Measurements from ENCODE around the gene MTHFD1L. TPM values are rescaled to one million over a fixed set of nuclear protein-coding genes. Genes with fewer than 3 reads are reported as not detected.
A peak's percentile ranks its signal among the peaks of the same experiment; 100 is the strongest.
"Not testable (repeated sequence)": the region's sequence is repeated elsewhere in the genome, so short reads cannot be mapped to it uniquely, and the experiment has no call there.

MTHFD1L gene
- total RNA-seq, 1 donor from 2014 or later, result 107 TPM

GRCh38 chr6:150846641-150847040 is 18.9 kb upstream of the MTHFD1L start:
- Histone ChIP-seq H3K9me3 (ENCODE audit: insufficient read depth, low read depth, low read length) (no peaks in the 10 kb centered on the region), H4K20me1 (ENCODE audit: insufficient read depth, low read length) (peaks cover 7% of the 10 kb centered on the region), H3K27ac (ENCODE audit: low read depth, low read length) (no peak overlapping the region), H3K4me2 (ENCODE audit: low read length) (no peak overlapping the region), H2AFZ (ENCODE audit: low read depth, low read length) (no peak overlapping the region), H3K9ac (ENCODE audit: low read length) (no peak overlapping the region), H3K36me3 (ENCODE audit: insufficient read depth, low read length) (peaks cover 3% of the 10 kb centered on the region), H3K27me3 (ENCODE audit: insufficient read depth, low read length) (no peaks in the 10 kb centered on the region), H3K79me2 (ENCODE audit: insufficient read depth, low read length) (peaks cover 34% of the 10 kb centered on the region), H3K4me1 (ENCODE audit: insufficient read depth, low read length) (no peaks in the 10 kb centered on the region), H3K4me3 (ENCODE audit: insufficient read depth, low read depth, low read length) (no peak overlapping the region)
- H3K4me3 Mint-ChIP-seq (ENCODE audit: unreplicated experiment), result no peak overlapping the region
- DNase-seq (ENCODE audit: low read depth) (no peak), FAIRE-seq (no peak)
- H3K9me3 Mint-ChIP-seq (ENCODE audit: unreplicated experiment), result peaks cover 4% of the 10 kb centered on the region
- H3K27ac Mint-ChIP-seq (ENCODE audit: unreplicated experiment), result no peak overlapping the region
- no peaks in the 10 kb centered on the region for H3K27me3 Mint-ChIP-seq (ENCODE audit: low read depth, unreplicated experiment)
- peaks cover 18% of the 10 kb centered on the region for H3K36me3 Mint-ChIP-seq (ENCODE audit: low read depth, unreplicated experiment)
- H3K4me1 Mint-ChIP-seq (ENCODE audit: low read depth, unreplicated experiment), result peaks cover 10% of the 10 kb centered on the region
- TF ChIP-seq CTCF (IDR thresholded peaks at IDR 0.05; ENCODE audit: insufficient read depth, low read depth, low read length), result no peak
- no peak for TF ChIP-seq EZH2 (IDR thresholded peaks at IDR 0.05; ENCODE audit: insufficient read depth, low read length)

- Histone ChIP-seq H3K4me1 (ENCODE audit: insufficient read depth, low read length) (no peaks in the 10 kb centered on the region), H3K9ac (ENCODE audit: low read length) (no peak overlapping the region), H4K20me1 (ENCODE audit: insufficient read depth, low read length) (peaks cover 7% of the 10 kb centered on the region), H3K27me3 (ENCODE audit: insufficient read depth, low read length) (no peaks in the 10 kb centered on the region), H2AFZ (ENCODE audit: low read depth, low read length) (no peak overlapping the region), H3K79me2 (ENCODE audit: insufficient read depth, low read length) (peaks cover 48% of the 10 kb centered on the region), H3K36me3 (ENCODE audit: insufficient read depth, low read length) (peaks cover 1% of the 10 kb centered on the region), H3K9me3 (ENCODE audit: insufficient read depth, low read depth, low read length) (no peaks in the 10 kb centered on the region), H3K4me2 (ENCODE audit: low read length) (no peak overlapping the region), H3K27ac (ENCODE audit: low read depth, low read length) (no peak overlapping the region), H3K4me3 (ENCODE audit: insufficient read depth, low read depth, low read length) (no peak overlapping the region)
- Mint-ChIP-seq H3K4me3 (ENCODE audit: unreplicated experiment) (no peak overlapping the region), H3K9me3 (ENCODE audit: unreplicated experiment) (peaks cover 4% of the 10 kb centered on the region), H3K27me3 (ENCODE audit: low read depth, unreplicated experiment) (no peaks in the 10 kb centered on the region), H3K27ac (ENCODE audit: unreplicated experiment) (no peak overlapping the region), H3K36me3 (ENCODE audit: low read depth, unreplicated experiment) (peaks cover 21% of the 10 kb centered on the region), H3K4me1 (ENCODE audit: low read depth, unreplicated experiment) (peaks cover 14% of the 10 kb centered on the region)
- TF ChIP-seq CTCF (IDR thresholded peaks at IDR 0.05; ENCODE audit: insufficient read depth, low read depth, low read length) (no peak), EZH2 (IDR thresholded peaks at IDR 0.05; ENCODE audit: insufficient read depth, low read length) (no peak)
- FAIRE-seq (no peak), DNase-seq (ENCODE audit: low read depth) (no peak)
These were observed 17.1 kb upstream of the MTHFD1L start for GRCh38 chr6:150848400-150848799.

GRCh38 chr6:150854392-150854791 is 11.1 kb upstream of the MTHFD1L start:
- H3K4me3 ChIP-seq (ENCODE audit: insufficient read depth, low read depth, low read length); H3K27me3 ChIP-seq (ENCODE audit: insufficient read depth, low read length); H3K36me3 ChIP-seq (ENCODE audit: insufficient read depth, low read length); H3K9me3 Mint-ChIP-seq (ENCODE audit: unreplicated experiment); H3K27ac Mint-ChIP-seq (ENCODE audit: unreplicated experiment); H3K27me3 Mint-ChIP-seq (ENCODE audit: low read depth, unreplicated experiment); H3K9ac ChIP-seq (ENCODE audit: low read length); FAIRE-seq; H4K20me1 ChIP-seq (ENCODE audit: insufficient read depth, low read length); H3K27ac ChIP-seq (ENCODE audit: low read depth, low read length); DNase-seq (ENCODE audit: low read depth); H2AFZ ChIP-seq (ENCODE audit: low read depth, low read length); H3K9me3 ChIP-seq (ENCODE audit: insufficient read depth, low read depth, low read length): not testable (repeated sequence)
- Histone ChIP-seq H3K4me1 (ENCODE audit: insufficient read depth, low read length) (peaks cover 20% of the 10 kb centered on the region), H3K79me2 (ENCODE audit: insufficient read depth, low read length) (peaks cover 33% of the 10 kb centered on the region), H3K4me2 (ENCODE audit: low read length) (peak overlapping the region; percentile 63)
- peaks cover 19% of the 10 kb centered on the region for H3K36me3 Mint-ChIP-seq (ENCODE audit: low read depth, unreplicated experiment)
- peaks cover 36% of the 10 kb centered on the region for H3K4me1 Mint-ChIP-seq (ENCODE audit: low read depth, unreplicated experiment)
- H3K4me3 Mint-ChIP-seq (ENCODE audit: unreplicated experiment), result peak overlapping the region; percentile 82

GRCh38 chr6:150855171-150855570 is 10.3 kb upstream of the MTHFD1L start:
- H3K4me1 Mint-ChIP-seq (ENCODE audit: low read depth, unreplicated experiment), result peaks cover 36% of the 10 kb centered on the region

More at GRCh38 chr6:150855171-150855570, 10.3 kb upstream of the MTHFD1L start:
- H3K9me3 ChIP-seq (ENCODE audit: insufficient read depth, low read depth, low read length); FAIRE-seq; H2AFZ ChIP-seq (ENCODE audit: low read depth, low read length); H3K4me3 ChIP-seq (ENCODE audit: insufficient read depth, low read depth, low read length); DNase-seq (ENCODE audit: low read depth); H3K9ac ChIP-seq (ENCODE audit: low read length); H3K36me3 ChIP-seq (ENCODE audit: insufficient read depth, low read length); H3K27me3 Mint-ChIP-seq (ENCODE audit: low read depth, unreplicated experiment); H4K20me1 ChIP-seq (ENCODE audit: insufficient read depth, low read length); H3K27me3 ChIP-seq (ENCODE audit: insufficient read depth, low read length); H3K27ac ChIP-seq (ENCODE audit: low read depth, low read length); H3K9me3 Mint-ChIP-seq (ENCODE audit: unreplicated experiment): not testable (repeated sequence)
- H3K4me2 ChIP-seq (ENCODE audit: low read length), result peak overlapping the region; percentile 63
- Mint-ChIP-seq H3K4me3 (ENCODE audit: unreplicated experiment) (peak overlapping the region; percentile 82), H3K36me3 (ENCODE audit: low read depth, unreplicated experiment) (peaks cover 16% of the 10 kb centered on the region), H3K27ac (ENCODE audit: unreplicated experiment) (peak overlapping the region; percentile 1)
- peaks cover 20% of the 10 kb centered on the region for H3K4me1 ChIP-seq (ENCODE audit: insufficient read depth, low read length)
- H3K79me2 ChIP-seq (ENCODE audit: insufficient read depth, low read length), result peaks cover 33% of the 10 kb centered on the region

Measured in astrocyte (in vitro differentiated cells and primary cell).